Lung (tissue), 12 donors: ENCODE data around the gene TMEM242. TPM values are rescaled to one million over a fixed set of nuclear protein-coding genes. Genes with fewer than 3 reads are reported as not detected.

Experiments used
- ATAC-seq: fragments of 200-7000 bp; cut with Tn5 transposase; one replicate; pipeline ENCODE4 v1.9.1; 2020; ENCODE audit warnings: moderate number of reproducible peaks; ENCODE audit not compliant: insufficient read depth, low FRiP score
- DNase-seq, 3 donors: peaks; one replicate each; pipeline ENCODE4 v3.0.0-alpha.2; 2013 to 2017
- H3K27ac ChIP-seq, 2 donors: one replicate each; pipeline ENCODE4 v1.5.1; 2013; ENCODE audit warnings: mild to moderate bottlenecking in 2 of 2, moderate library complexity in 2 of 2, control low read depth in 1 of 2, inconsistent platforms in 1 of 2, low read depth in 1 of 2, low read length in 1 of 2
- H3K27me3 ChIP-seq, 3 donors: one replicate each; pipeline ENCODE4 v1.5.1; 2013; ENCODE audit warnings: low read length in 2 of 3; ENCODE audit not compliant: control insufficient read depth in 3 of 3, insufficient read depth in 3 of 3
- H3K36me3 ChIP-seq, 4 donors: one replicate each; pipeline ENCODE4 v1.5.1; 2013; ENCODE audit warnings: low read length in 4 of 4, mild to moderate bottlenecking in 1 of 4, moderate library complexity in 1 of 4; ENCODE audit not compliant: control insufficient read depth in 4 of 4, insufficient read depth in 4 of 4
- H3K4me1 ChIP-seq, 5 donors: one replicate each; pipeline ENCODE4 v1.5.1; 2013; ENCODE audit warnings: low read length in 5 of 5, mild to moderate bottlenecking in 2 of 5, moderate library complexity in 1 of 5; ENCODE audit not compliant: control insufficient read depth in 5 of 5, insufficient read depth in 5 of 5
- H3K4me3 ChIP-seq: one replicate; pipeline ENCODE4 v1.5.1; 2013; ENCODE audit warnings: mild to moderate bottlenecking, control low read depth, moderate library complexity
- H3K9ac ChIP-seq, 2 donors: one replicate each; pipeline ENCODE4 v1.5.1; 2013; ENCODE audit warnings: low read length in 2 of 2, control low read depth in 1 of 2; ENCODE audit not compliant: insufficient read depth in 1 of 2
- H3K9me3 ChIP-seq, 4 donors: one replicate each; pipeline ENCODE4 v1.5.1; 2013; ENCODE audit warnings: low read length in 3 of 4, mild to moderate bottlenecking in 1 of 4, moderate library complexity in 1 of 4; ENCODE audit not compliant: control insufficient read depth in 4 of 4, insufficient read depth in 3 of 4
- WGBS, 2 donors: extraction: QIAGEN DNeasy Blood & Tissue Kit; methylation state at CpG; one replicate each; pipeline ENCODE4 v1.1.7; 2013; 5-methylcytosine and 5-hydroxymethylcytosine counted together
- polyA plus RNA-seq, 2 donors: library from polyadenylated mRNA; stranded (reverse); fragments of 200-250 nt; gene quantifications; one replicate each; pipeline ENCODE4 v1.2.1, GENCODE V29; 2013
- total RNA-seq, 2 donors: library from RNA; depleted of rRNA in 1 of 2; stranded (reverse); fragments of >200 nt in 1 of 2; gene quantifications; one replicate each; pipeline ENCODE4 v1.2.1, GENCODE V29; 2014 to 2021
- TF ChIP-seq, protein P1 (sequence below): IDR thresholded peaks from 2 replicates; pipeline ENCODE4 v1.5.1; 2012; ENCODE audit warnings: mild to moderate bottlenecking; ENCODE audit errors: control extremely low read depth, extremely low read depth
- donor health status: control.
- donor health status: control.
- donor health status: Bipolar disorder and iron deficiency.
- donor health status: healthy.
- donor health status: DM: yes; HTN: yes; CAD: no.

TMEM242 gene
- total and polyA plus RNA-seq, 4 donors: 4.4 to 11.5 (median 8.3) TPM

DNA sequence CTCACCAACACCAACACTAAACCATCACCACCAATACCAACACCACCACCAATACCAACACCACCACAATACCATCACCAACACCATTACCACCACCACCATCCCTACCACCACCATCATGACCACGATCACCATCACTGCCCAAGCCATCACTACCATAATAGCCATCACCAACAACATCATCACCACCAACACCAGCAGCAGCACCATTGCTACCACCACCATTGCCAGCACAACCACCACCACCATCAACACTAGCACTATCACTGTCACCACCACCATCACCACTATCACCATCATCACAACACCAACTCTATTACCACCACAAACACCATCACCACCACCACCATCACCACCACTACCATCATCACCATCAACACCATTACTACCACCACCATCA, 53.0 kb downstream of the TMEM242 start:
- no peak overlapping the region for H3K9ac ChIP-seq
- TF ChIP-seq, protein P1, sequence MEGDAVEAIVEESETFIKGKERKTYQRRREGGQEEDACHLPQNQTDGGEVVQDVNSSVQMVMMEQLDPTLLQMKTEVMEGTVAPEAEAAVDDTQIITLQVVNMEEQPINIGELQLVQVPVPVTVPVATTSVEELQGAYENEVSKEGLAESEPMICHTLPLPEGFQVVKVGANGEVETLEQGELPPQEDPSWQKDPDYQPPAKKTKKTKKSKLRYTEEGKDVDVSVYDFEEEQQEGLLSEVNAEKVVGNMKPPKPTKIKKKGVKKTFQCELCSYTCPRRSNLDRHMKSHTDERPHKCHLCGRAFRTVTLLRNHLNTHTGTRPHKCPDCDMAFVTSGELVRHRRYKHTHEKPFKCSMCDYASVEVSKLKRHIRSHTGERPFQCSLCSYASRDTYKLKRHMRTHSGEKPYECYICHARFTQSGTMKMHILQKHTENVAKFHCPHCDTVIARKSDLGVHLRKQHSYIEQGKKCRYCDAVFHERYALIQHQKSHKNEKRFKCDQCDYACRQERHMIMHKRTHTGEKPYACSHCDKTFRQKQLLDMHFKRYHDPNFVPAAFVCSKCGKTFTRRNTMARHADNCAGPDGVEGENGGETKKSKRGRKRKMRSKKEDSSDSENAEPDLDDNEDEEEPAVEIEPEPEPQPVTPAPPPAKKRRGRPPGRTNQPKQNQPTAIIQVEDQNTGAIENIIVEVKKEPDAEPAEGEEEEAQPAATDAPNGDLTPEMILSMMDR: no peak
- no peak overlapping the region for H3K27ac ChIP-seq
- ATAC-seq: no peak
- 67 to 94% methylated on average over 1 of the region's 1 CpG for WGBS, 2 donors
- no peak for DNase-seq
- H3K4me1 ChIP-seq: peaks cover 0 to 14% (median 10%) of the 10 kb centered on the region in 5 donors
- peaks cover 0 to 2% (median 0%) of the 10 kb centered on the region in 4 donors for H3K9me3 ChIP-seq
- H3K27me3 ChIP-seq: no peaks in the 10 kb centered on the region
- no peaks in the 10 kb centered on the region for H3K36me3 ChIP-seq
- H3K4me3 ChIP-seq: no peak overlapping the region

DNA sequence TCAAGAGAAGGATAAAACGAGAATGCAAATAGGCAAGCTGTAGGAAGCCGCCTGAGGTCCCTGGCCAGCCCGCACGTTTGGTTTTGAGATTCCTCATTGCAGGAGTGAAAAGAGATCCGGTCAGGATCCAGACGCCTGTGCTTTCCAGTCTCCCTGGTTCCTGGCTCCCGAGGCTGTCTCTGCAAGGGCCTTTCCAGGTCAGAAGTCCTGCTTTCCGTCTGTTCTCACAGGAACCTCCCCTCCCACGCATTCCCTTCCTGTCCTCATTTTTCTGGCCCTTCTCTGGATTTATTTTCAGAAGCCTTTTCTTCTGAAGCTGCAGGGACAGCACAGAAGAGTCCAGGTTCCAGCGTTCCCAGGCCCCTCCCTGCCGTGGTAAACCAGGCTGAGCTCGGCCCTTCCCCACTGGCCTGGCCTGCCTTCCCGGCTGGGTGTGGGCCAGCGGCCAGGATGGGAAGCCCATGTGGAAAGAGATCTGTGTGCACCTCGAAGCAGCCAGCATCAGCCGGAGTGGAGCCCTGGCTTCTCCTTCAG, 54.0 kb downstream of the TMEM242 start:
- DNase-seq: peak; percentile 56 to 75 (median 57)
- 50 to 75% methylated on average over 16 of the region's 16 CpGs for WGBS, 2 donors
- peak overlapping the region; percentile 25 to 58 for H3K27ac ChIP-seq
- peak overlapping the region in 1 of 2 donors; percentile 5 for H3K9ac ChIP-seq
- H3K36me3 ChIP-seq: no peaks in the 10 kb centered on the region
- H3K9me3 ChIP-seq: peaks cover 0 to 2% (median 0%) of the 10 kb centered on the region in 4 donors
- H3K27me3 ChIP-seq: no peaks in the 10 kb centered on the region
- H3K4me1 ChIP-seq: peaks cover 0 to 14% (median 7%) of the 10 kb centered on the region in 5 donors
- H3K4me3 ChIP-seq: no peak overlapping the region
- peak; percentile 13 for ATAC-seq
- TF ChIP-seq, protein P1: no peak

DNA sequence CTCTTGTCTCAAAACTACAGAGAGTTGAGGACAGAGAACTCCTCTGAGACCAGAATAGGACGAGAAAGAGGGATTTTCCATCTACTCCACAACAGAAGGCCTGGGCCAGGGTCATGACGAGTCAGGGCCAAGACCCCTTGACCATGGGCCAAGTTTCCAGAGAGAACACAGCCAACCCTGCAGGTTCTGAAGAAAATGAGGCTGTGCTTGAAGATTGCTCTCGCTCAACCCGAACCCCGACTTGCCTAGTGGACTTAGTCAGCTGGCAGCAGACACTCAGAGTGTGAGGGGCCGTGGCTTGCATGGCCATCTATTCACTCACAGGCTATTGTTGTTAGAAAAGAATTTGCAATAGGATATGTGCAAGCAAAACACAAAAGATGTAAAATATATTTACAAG, 54.5 kb downstream of the TMEM242 start:
- ATAC-seq: no peak
- H3K4me1 ChIP-seq: peaks cover 0 to 14% (median 4%) of the 10 kb centered on the region in 5 donors
- H3K36me3 ChIP-seq: no peaks in the 10 kb centered on the region
- no peaks in the 10 kb centered on the region for H3K27me3 ChIP-seq
- 68 to 89% methylated on average over 6 of the region's 6 CpGs for WGBS, 2 donors
- no peak overlapping the region for H3K4me3 ChIP-seq
- no peak overlapping the region for H3K27ac ChIP-seq
- TF ChIP-seq, protein P1: no peak
- H3K9me3 ChIP-seq: peaks cover 0 to 2% (median 0%) of the 10 kb centered on the region in 4 donors
- no peak overlapping the region for H3K9ac ChIP-seq
- no peak for DNase-seq

DNA sequence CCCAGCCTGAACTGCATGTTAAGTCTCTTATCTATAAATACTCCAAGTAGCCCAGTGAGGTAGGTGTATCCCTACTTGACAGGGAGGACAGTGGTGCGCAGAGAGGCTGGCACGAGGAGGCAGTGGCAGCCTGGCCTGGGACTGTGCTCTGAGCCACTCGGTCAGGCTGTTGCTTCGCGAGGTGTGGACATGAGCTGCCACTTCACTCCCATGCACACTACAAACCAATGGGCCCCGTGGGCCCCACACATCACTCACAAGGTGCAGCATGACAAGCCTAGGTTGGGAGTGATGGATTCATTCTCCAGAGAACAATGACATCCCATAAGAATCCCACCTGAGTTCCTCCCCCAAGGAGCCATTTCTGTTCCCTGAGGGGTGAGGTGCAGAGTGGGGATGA, 54.9 kb downstream of the TMEM242 start:
- DNase-seq (no peak), ATAC-seq (no peak)
- WGBS, 2 donors: 95 to 98% methylated on average over 6 of the region's 6 CpGs
- H3K9ac ChIP-seq: no peak overlapping the region
- H3K4me3 ChIP-seq: no peak overlapping the region
- no peaks in the 10 kb centered on the region for H3K27me3 ChIP-seq
- TF ChIP-seq, protein P1: no peak
- H3K9me3 ChIP-seq: peaks cover 0 to 2% (median 0%) of the 10 kb centered on the region in 4 donors
- H3K4me1 ChIP-seq: peaks cover 0 to 15% (median 0%) of the 10 kb centered on the region in 5 donors
- H3K27ac ChIP-seq: no peak overlapping the region
- no peaks in the 10 kb centered on the region for H3K36me3 ChIP-seq
